B cell (primary cell): ENCODE results near the gene RASL11A. TPM values are rescaled to one million over a fixed set of nuclear protein-coding genes. Genes with fewer than 3 reads are reported as not detected.

Experiments used
- ATAC-seq: fragments of 200-7000 bp; cut with Tn5 transposase; one replicate; pipeline ENCODE4 v1.10.0; 2021; ENCODE audit warnings: low read depth, mild to moderate bottlenecking, moderate number of reproducible peaks, moderate library complexity
- CTCF ChIA-PET: fragments of 350-600 bp; sonication (Branson Sonifier 250); formaldehyde crosslinking; loops from one replicate; lab custom pipeline; 2021; ENCODE audit warnings: antibody characterized with exemption, inconsistent platforms; lab: Charles Lee
- POLR2A ChIA-PET: fragments of 350-600 bp; sonication (Branson Sonifier 250); formaldehyde crosslinking; loops from one replicate; lab custom pipeline; 2021; ENCODE audit warnings: antibody characterized with exemption; lab: Charles Lee
- DNase-seq: peaks from one replicate; pipeline ENCODE4 v3.0.0; 2013
- H2AFZ ChIP-seq: 2 replicates; pipeline ENCODE4 v1.6.1; 2012; ENCODE audit warnings: mild to moderate bottlenecking, low read depth, low read length; ENCODE audit not compliant: insufficient read depth, poor library complexity, severe bottlenecking
- H3K27ac ChIP-seq, 2 donors: 1 replicate in 1 of 2; 2 replicates in 1 of 2; pipeline ENCODE4 v1.5.1; 2012 to 2013; ENCODE audit warnings: low read length in 2 of 2, mild to moderate bottlenecking in 2 of 2, moderate library complexity in 1 of 2
- H3K27me3 ChIP-seq, 4 experiments: fragments of 200-600 bp in 1 of 4; sonication (generic) in 1 of 4; replicated peaks in 1 of 4; 1 replicate in 2 of 4; 2 replicates in 2 of 4; pipeline versions ENCODE4 v1.6.1 to v1.7.0; 2013 to 2016; ENCODE audit warnings: low read length in 3 of 4, mild to moderate bottlenecking in 2 of 4, mixed read lengths in 1 of 4, moderate library complexity in 1 of 4; ENCODE audit not compliant: insufficient read depth in 4 of 4, control insufficient read depth in 3 of 4; ENCODE audit errors: control extremely low read depth in 1 of 4
- H3K36me3 ChIP-seq, 2 experiments: replicated peaks in 1 of 2; 1 replicate in 1 of 2; 2 replicates in 1 of 2; pipeline versions ENCODE4 v1.6.1 to v1.7.1; 2013; ENCODE audit warnings: low read length in 1 of 2; ENCODE audit not compliant: insufficient read depth in 2 of 2, control insufficient read depth in 1 of 2; ENCODE audit errors: control extremely low read depth in 1 of 2, extremely low read depth in 1 of 2
- H3K4me1 ChIP-seq, 2 donors: fragments of 200-600 bp in 1 of 2; sonication (generic) in 1 of 2; 1 replicate in 1 of 2; 2 replicates in 1 of 2; pipeline versions ENCODE4 v1.5.1 to v1.6.1; 2013 to 2017; ENCODE audit warnings: low read length in 2 of 2; ENCODE audit not compliant: control insufficient read depth in 2 of 2, insufficient read depth in 2 of 2
- H3K4me2 ChIP-seq: replicated peaks from 2 replicates; pipeline ENCODE3; 2012; ENCODE audit warnings: mild to moderate bottlenecking, low read depth, low read length; ENCODE audit not compliant: poor library complexity, severe bottlenecking
- H3K4me3 ChIP-seq, 5 experiments: fragments of 200-600 bp in 1 of 5; sonication (generic) in 1 of 5; 1 replicate in 3 of 5; 2 replicates in 2 of 5; pipeline versions ENCODE4 v1.5.1 to v1.7.0; 2011 to 2016; ENCODE audit warnings: low read length in 4 of 5, mild to moderate bottlenecking in 4 of 5, low read depth in 2 of 5, control low read depth in 1 of 5, moderate library complexity in 1 of 5; ENCODE audit not compliant: insufficient read depth in 1 of 5; ENCODE audit errors: control extremely low read depth in 1 of 5, extremely low read depth in 1 of 5
- H3K79me2 ChIP-seq: fragments of 200-600 bp; sonication (generic); one replicate; pipeline ENCODE4 v1.6.0; 2016; ENCODE audit warnings: low read length; ENCODE audit not compliant: control insufficient read depth, insufficient read depth
- H3K9ac ChIP-seq: fragments of 200-600 bp; sonication (generic); 2 replicates; pipeline ENCODE4 v1.6.1; 2017; ENCODE audit warnings: mild to moderate bottlenecking, low read length, moderate library complexity
- H3K9me3 ChIP-seq, 3 donors: one replicate each; pipeline versions ENCODE4 v1.6.1 to v1.7.1; 2013; ENCODE audit warnings: low read length in 2 of 3; ENCODE audit not compliant: control insufficient read depth in 2 of 3, insufficient read depth in 1 of 3; ENCODE audit errors: control extremely low read depth in 1 of 3
- H4K20me1 ChIP-seq: 2 replicates; pipeline ENCODE4 v1.6.0; 2012; ENCODE audit warnings: mild to moderate bottlenecking, low read length; ENCODE audit not compliant: insufficient read depth, control insufficient read depth, poor library complexity, severe bottlenecking
- H3K27ac Mint-ChIP-seq: one replicate; pipeline ENCODE4 v1.8.0; 2021; ENCODE audit warnings: mixed read lengths
- H3K27me3 Mint-ChIP-seq: one replicate; pipeline ENCODE4 v1.8.0; 2021; ENCODE audit warnings: mixed read lengths
- H3K4me1 Mint-ChIP-seq: one replicate; pipeline ENCODE4 v1.8.0; 2021; ENCODE audit warnings: mixed read lengths
- H3K4me3 Mint-ChIP-seq: one replicate; pipeline ENCODE4 v1.8.0; 2021; ENCODE audit warnings: mixed read lengths
- H3K9me3 Mint-ChIP-seq: one replicate; pipeline ENCODE4 v1.8.0; 2022; ENCODE audit warnings: mixed read lengths; ENCODE audit not compliant: insufficient read depth
- CTCF ChIP-seq: fragments of 200-600 bp; IDR thresholded peaks from one replicate; pipeline ENCODE4 v1.8.0; 2022; ENCODE audit warnings: antibody characterized with exemption, mild to moderate bottlenecking
- EZH2 ChIP-seq: IDR thresholded peaks from 2 replicates; pipeline ENCODE4 v1.6.1; 2012; ENCODE audit warnings: borderline replicate concordance, low read depth, mild to moderate bottlenecking, moderate library complexity, low read length; ENCODE audit not compliant: insufficient read depth, poor library complexity, severe bottlenecking
- WGBS: methylation state at CpG from one replicate; pipeline ENCODE4 v1.1.5; 2013; ENCODE audit warnings: missing lambda C conversion rate; ENCODE audit not compliant: insufficient coverage; 5-methylcytosine and 5-hydroxymethylcytosine counted together
- intact Hi-C: fragments of 100-400 bp; cut with micrococcal nuclease; formaldehyde crosslinking; loops from one replicate; pipeline ENCODE4 v1.10.0; 2022
- polyA plus RNA-seq: library from polyadenylated mRNA; depleted of rRNA; stranded (reverse); fragments of >200 nt; gene quantifications from 2 replicates; pipeline ENCODE4 v1.2.3, GENCODE V29; 2012
- total RNA-seq, 2 donors: library from RNA; stranded (reverse); fragments of 120-200 nt in 1 of 2; gene quantifications; 1 replicate in 1 of 2; 2 replicates in 1 of 2; pipeline versions ENCODE4 v1.2.3 to v1.2.4, GENCODE V29; 2013 to 2022

The RASL11A gene
- total and polyA plus RNA-seq, 2 donors (not counting 1 experiment from before 2014, with no cell fraction given) = 0.89 to 4.8 TPM

GRCh38 chr13:27261396-27261795 is 9.2 kb upstream of the RASL11A start:
- Mint-ChIP-seq H3K9me3 (no peaks in the 10 kb centered on the region), H3K4me1 (peaks cover 50% of the 10 kb centered on the region), H3K27me3 (no peaks in the 10 kb centered on the region), H3K27ac (peak overlapping the region; percentile 62), H3K4me3 (no peak overlapping the region)
- no peaks in the 10 kb centered on the region for H4K20me1 ChIP-seq
- H3K9me3 ChIP-seq = no peaks in the 10 kb centered on the region
- no peaks in the 10 kb centered on the region for H3K27me3 ChIP-seq
- ATAC-seq (no peak), DNase-seq (no peak)
- POLR2A ChIA-PET = no interaction called here
- peaks cover 0 to 34% of the 10 kb centered on the region in 2 experiments for H3K36me3 ChIP-seq
- no peak overlapping the region for H3K4me3 ChIP-seq
- no peak overlapping the region for H3K9ac ChIP-seq
- H3K4me1 ChIP-seq = peaks cover 22% of the 10 kb centered on the region in 2 donors
- no peak overlapping the region for H3K4me2 ChIP-seq
- intact Hi-C loops = loop anchor here (10.0 kb wide), 1 partner anchor 783 kb away; no protein-coding TSS in a partner anchor
- peaks cover 16% of the 10 kb centered on the region for H3K79me2 ChIP-seq
- H2AFZ ChIP-seq = no peak overlapping the region
- H3K27ac ChIP-seq = peak overlapping the region; percentile 45 to 58
- WGBS = no CpG with 5 or more reads among the region's 5 CpGs
- no peak for TF ChIP-seq EZH2
- no peak for TF ChIP-seq CTCF
- CTCF ChIA-PET = interaction anchor here (1.8 kb wide), 1 partner anchor 9 kb away, joined by 6 read pairs; the partner anchor contains the start of gene RASL11A

DNA sequence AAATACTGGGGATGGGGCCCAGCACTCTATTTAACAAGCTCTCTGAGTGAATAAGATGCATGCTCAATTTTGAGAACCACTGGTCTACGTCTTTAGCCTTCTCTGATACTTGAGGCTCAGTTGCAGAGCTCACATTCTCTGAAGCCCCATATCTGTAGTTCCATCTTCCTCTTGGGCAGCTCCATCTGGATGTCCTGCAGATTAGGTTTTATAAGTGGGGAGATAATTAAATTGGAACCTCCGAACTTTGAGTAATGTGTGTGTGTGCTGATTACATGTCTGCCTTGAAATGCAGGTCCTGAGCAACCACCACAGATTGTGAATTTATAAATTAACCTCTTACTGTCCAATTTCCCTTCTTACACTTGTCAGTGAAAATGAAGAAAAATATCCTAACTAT is 7.2 kb upstream of the RASL11A start:
- no peaks in the 10 kb centered on the region for H3K27me3 ChIP-seq

More for the DNA sequence above, 7.2 kb upstream of the RASL11A start:
- Histone ChIP-seq H3K36me3 (peaks cover 0 to 15% of the 10 kb centered on the region in 2 experiments), H4K20me1 (no peaks in the 10 kb centered on the region), H2AFZ (no peak overlapping the region), H3K4me2 (no peak overlapping the region), H3K4me1 (peaks cover 22 to 28% of the 10 kb centered on the region in 2 donors), H3K4me3 (no peak overlapping the region), H3K27ac (no peak overlapping the region), H3K9me3 (no peaks in the 10 kb centered on the region), H3K79me2 (peaks cover 23% of the 10 kb centered on the region), H3K9ac (no peak overlapping the region)
- ATAC-seq (no peak), DNase-seq (no peak)
- ChIA-PET CTCF (interaction anchor here (1.2 to 1.3 kb wide), 2 partner anchors 99 kb away, joined by 3 read pairs; no protein-coding TSS in a partner anchor), POLR2A (interaction anchor here (0.6 kb wide), 2 partner anchors 11 to 93 kb away, joined by 3 to 8 read pairs; no protein-coding TSS in a partner anchor)
- Mint-ChIP-seq H3K4me1 (peaks cover 67% of the 10 kb centered on the region), H3K9me3 (no peaks in the 10 kb centered on the region), H3K27ac (peak overlapping the region; percentile 41), H3K4me3 (no peak overlapping the region), H3K27me3 (no peaks in the 10 kb centered on the region)
- TF ChIP-seq EZH2 (no peak), CTCF (no peak)
- intact Hi-C loops = loop anchor here (10.0 kb wide), 1 partner anchor 781 kb away; no protein-coding TSS in a partner anchor
- no CpG with 5 or more reads among the region's 2 CpGs for WGBS
